ENCODE results near the gene MRPL32. TPM values are rescaled to one million over a fixed set of nuclear protein-coding genes. Genes with fewer than 3 reads are reported as not detected.
"Not testable (repeated sequence)": the region's sequence is repeated elsewhere in the genome, so short reads cannot be mapped to it uniquely, and the experiment has no call there.

The MRPL32 gene
- 56.2 TPM for total RNA-seq (ENCODE audit: unreplicated experiment)
- long read RNA-seq, transcript MRPL32-201 (3 exons, 1,035 nt), result major isoform, 37 of 41 reads
- long read RNA-seq, partial matches to known transcripts, result 1 of 41 reads
- long read RNA-seq, other reads (novel, unspliced or antisense), result 3 of 41 reads

DNA sequence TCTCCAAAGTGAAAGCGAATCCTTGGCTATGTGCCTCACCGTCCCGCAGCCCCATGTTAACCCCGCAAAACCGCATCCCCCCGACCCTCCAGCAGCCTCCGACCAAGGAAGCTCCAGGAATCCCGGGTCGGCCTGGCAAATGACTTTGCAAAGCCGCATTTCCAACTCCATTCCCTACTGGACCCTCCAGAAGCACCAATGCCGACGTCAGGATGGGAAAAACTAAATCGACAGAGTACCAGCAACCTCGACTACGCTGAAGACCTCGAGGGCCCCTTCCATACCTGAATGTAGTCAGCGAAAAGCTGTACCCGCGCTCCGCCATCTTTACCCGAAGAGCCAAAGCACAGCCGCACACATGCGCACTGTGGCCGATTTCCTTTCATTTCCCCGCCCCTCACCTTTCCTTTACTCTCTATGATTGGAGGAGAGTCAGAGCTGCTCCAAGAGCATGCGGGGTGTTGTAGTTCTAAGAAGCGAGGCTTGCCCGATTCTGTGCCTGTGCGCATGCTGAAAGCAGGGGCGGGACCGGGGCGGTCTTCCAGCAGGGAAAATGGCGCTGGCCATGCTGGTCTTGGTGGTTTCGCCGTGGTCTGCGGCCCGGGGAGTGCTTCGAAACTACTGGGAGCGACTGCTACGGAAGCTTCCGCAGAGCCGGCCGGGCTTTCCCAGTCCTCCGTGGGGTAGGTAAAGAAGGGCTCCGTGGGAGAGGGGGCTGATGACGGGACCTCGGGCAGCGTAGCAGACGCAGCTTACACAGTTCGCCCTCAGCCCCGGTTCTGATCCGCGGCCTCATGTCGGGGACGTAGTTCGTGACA, at the start of gene MRPL32, which contains the start of gene PSMA2:
TSS of gene MRPL32 (plus strand) at position 543 of the 818 bp plus-strand sequence. CDS start at position 554, 11 bp downstream.
TSS of gene PSMA2 (minus strand) at position 341 of the 818 bp plus-strand sequence. CDS start at position 325, 16 bp downstream.
- H3K36me3 Mint-ChIP-seq (ENCODE audit: unreplicated experiment), result no peaks in the 10 kb centered on the region
- no peaks in the 10 kb centered on the region for H3K4me1 Mint-ChIP-seq (ENCODE audit: low read depth, unreplicated experiment)
- peak; percentile 91 for DNase-seq
- peak within 1 kb of the TSS; percentile 97 for H3K27ac Mint-ChIP-seq (ENCODE audit: unreplicated experiment)
- H3K9me3 Mint-ChIP-seq (ENCODE audit: unreplicated experiment), result peaks cover 3% of the 10 kb centered on the region
- peaks cover 8% of the 10 kb centered on the region for H3K27me3 Mint-ChIP-seq (ENCODE audit: unreplicated experiment)
- peak within 1 kb of the TSS; percentile 100 for H3K4me3 Mint-ChIP-seq (ENCODE audit: unreplicated experiment)
- TF ChIP-seq, protein P1, sequence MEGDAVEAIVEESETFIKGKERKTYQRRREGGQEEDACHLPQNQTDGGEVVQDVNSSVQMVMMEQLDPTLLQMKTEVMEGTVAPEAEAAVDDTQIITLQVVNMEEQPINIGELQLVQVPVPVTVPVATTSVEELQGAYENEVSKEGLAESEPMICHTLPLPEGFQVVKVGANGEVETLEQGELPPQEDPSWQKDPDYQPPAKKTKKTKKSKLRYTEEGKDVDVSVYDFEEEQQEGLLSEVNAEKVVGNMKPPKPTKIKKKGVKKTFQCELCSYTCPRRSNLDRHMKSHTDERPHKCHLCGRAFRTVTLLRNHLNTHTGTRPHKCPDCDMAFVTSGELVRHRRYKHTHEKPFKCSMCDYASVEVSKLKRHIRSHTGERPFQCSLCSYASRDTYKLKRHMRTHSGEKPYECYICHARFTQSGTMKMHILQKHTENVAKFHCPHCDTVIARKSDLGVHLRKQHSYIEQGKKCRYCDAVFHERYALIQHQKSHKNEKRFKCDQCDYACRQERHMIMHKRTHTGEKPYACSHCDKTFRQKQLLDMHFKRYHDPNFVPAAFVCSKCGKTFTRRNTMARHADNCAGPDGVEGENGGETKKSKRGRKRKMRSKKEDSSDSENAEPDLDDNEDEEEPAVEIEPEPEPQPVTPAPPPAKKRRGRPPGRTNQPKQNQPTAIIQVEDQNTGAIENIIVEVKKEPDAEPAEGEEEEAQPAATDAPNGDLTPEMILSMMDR (IDR thresholded peaks at IDR 0.05; ENCODE audit: partially characterized antibody, unreplicated experiment), result no peak

DNA sequence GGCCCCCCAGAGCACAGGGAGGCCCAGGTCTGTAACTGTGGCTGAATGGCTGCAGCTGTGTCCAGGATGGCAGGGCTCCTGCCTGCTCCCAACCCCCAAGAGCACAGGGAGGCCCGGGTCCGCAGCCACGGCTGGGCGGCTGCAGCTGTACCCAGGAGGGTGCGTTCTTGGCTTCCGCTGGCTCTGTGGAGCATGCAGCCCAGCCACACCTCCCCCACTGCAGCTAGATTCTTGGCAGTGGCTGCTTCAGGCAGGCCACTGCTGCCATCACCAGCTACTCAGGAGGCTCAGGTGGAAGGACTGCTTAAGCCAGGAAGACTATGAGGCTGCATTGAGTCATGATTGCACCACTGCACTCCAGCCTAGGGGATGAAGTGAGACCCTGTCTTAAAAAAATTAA, 48.2 kb upstream of the MRPL32 start:
- no peaks in the 10 kb centered on the region for H3K27me3 Mint-ChIP-seq (ENCODE audit: unreplicated experiment)
- H3K9me3 Mint-ChIP-seq (ENCODE audit: unreplicated experiment), result peaks cover 1% of the 10 kb centered on the region
- no peak overlapping the region for H3K27ac Mint-ChIP-seq (ENCODE audit: unreplicated experiment)
- TF ChIP-seq, protein P1 (IDR thresholded peaks at IDR 0.05; ENCODE audit: partially characterized antibody, unreplicated experiment), result no peak
- H3K4me3 Mint-ChIP-seq (ENCODE audit: unreplicated experiment), result no peak overlapping the region
- H3K36me3 Mint-ChIP-seq (ENCODE audit: unreplicated experiment), result no peaks in the 10 kb centered on the region
- peak; percentile 28 for DNase-seq
- H3K4me1 Mint-ChIP-seq (ENCODE audit: low read depth, unreplicated experiment), result peaks cover 8% of the 10 kb centered on the region

DNA sequence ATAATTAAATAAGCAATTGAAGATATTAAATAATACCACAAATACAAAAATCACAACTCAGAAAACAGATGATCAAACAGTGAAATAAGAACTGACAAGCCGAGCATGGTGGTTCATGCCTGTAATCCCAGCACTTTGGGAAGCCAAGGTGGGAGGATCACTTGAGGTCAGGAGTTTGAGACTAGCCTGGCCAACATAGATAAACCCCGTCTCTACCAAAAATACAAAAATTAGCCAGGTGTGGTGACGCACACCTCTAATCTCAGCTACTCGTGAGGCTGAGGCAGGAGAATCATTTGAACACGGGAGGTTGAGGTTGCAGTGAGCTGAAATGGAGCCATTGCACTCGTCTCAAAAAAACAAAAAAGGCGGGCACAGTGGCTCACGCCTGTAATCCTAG, 47.0 kb upstream of the MRPL32 start:
- H3K27ac Mint-ChIP-seq (ENCODE audit: unreplicated experiment); H3K36me3 Mint-ChIP-seq (ENCODE audit: unreplicated experiment): not testable (repeated sequence)

DNA sequence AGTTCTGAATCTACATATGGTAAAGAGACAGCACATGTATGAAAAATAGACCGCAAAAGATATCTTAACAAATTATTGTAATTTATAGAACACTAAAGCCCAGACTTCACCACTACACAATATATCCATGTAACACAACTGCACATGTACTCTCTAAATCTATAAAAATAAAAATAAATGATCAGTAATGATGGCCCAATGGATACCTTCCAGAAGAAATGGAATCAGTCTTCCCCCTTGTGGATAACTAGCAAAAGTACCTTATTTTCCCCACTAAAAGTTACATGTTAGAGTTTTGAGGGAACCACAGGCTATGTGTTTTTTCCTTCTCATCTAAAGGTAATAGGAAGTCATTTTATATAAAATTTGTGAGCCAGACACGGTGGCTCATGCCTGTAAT, 46.0 kb upstream of the MRPL32 start:
- Mint-ChIP-seq H3K4me1 (ENCODE audit: low read depth, unreplicated experiment) (peaks cover 8% of the 10 kb centered on the region), H3K9me3 (ENCODE audit: unreplicated experiment) (peaks cover 4% of the 10 kb centered on the region), H3K27me3 (ENCODE audit: unreplicated experiment) (peaks cover 2% of the 10 kb centered on the region), H3K4me3 (ENCODE audit: unreplicated experiment) (no peak overlapping the region), H3K27ac (ENCODE audit: unreplicated experiment) (no peak overlapping the region), H3K36me3 (ENCODE audit: unreplicated experiment) (no peaks in the 10 kb centered on the region)
- TF ChIP-seq, protein P1 (IDR thresholded peaks at IDR 0.05; ENCODE audit: partially characterized antibody, unreplicated experiment), result peak; percentile 39
- DNase-seq, result no peak

More for the DNA sequence above, 47.0 kb upstream of the MRPL32 start:
- not testable (repeated sequence) for H3K4me1 Mint-ChIP-seq (ENCODE audit: low read depth, unreplicated experiment); H3K9me3 Mint-ChIP-seq (ENCODE audit: unreplicated experiment); H3K4me3 Mint-ChIP-seq (ENCODE audit: unreplicated experiment); H3K27me3 Mint-ChIP-seq (ENCODE audit: unreplicated experiment); DNase-seq

DNA sequence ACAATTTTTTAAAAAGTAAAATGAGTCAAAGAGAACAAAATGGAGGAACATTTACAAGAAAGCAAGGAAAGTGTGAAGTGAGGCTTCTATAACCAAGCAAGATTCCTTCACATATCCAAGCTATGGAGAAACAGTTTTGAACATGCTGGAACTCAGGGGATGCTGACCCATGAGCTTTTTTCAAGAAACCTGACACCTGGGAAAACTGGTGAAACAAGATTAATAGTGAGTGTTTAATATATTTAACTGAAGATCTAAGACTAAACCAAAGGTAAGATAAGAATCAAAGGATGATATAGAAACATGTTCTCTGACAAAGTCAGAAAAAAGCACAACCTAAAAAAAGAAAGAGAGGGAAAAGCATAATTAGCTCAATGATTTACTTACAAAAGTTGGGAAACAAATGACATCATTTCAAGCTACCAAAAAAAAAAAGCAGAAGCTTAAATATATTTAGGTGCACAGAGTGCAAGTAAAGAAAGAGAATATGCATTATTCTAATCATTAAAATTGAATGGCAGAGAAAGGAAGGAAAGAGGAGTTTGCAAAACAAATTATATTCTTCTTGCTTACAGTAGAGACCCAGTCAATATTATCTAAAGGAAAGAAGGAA, 45.2 kb upstream of the MRPL32 start:
- TF ChIP-seq, protein P1 (IDR thresholded peaks at IDR 0.05; ENCODE audit: partially characterized antibody, unreplicated experiment), result no peak
- Mint-ChIP-seq H3K9me3 (ENCODE audit: unreplicated experiment) (peaks cover 4% of the 10 kb centered on the region), H3K4me1 (ENCODE audit: low read depth, unreplicated experiment) (peaks cover 8% of the 10 kb centered on the region), H3K4me3 (ENCODE audit: unreplicated experiment) (peak overlapping the region; percentile 90), H3K27ac (ENCODE audit: unreplicated experiment) (no peak overlapping the region), H3K36me3 (ENCODE audit: unreplicated experiment) (no peaks in the 10 kb centered on the region), H3K27me3 (ENCODE audit: unreplicated experiment) (peaks cover 2% of the 10 kb centered on the region)
- DNase-seq, result no peak

Data from glutamatergic neuron (in vitro differentiated cells).